Pancreas (tissue), 10 donors: Measurements from ENCODE around the gene SUPT3H. TPM values are rescaled to one million over a fixed set of nuclear protein-coding genes. Genes with fewer than 3 reads are reported as not detected.

Experiments used
- ATAC-seq, 4 donors: fragments of 200-7000 bp; cut with Tn5 transposase; one replicate each; pipeline versions ENCODE4 v1.8.0 to v1.9.1; 2020; ENCODE audit warnings: mild to moderate bottlenecking in 4 of 4, moderate library complexity in 4 of 4
- DNase-seq, 6 donors: peaks; one replicate each; pipeline ENCODE4 v3.0.0-alpha.2; 2020
- FAIRE-seq: peaks from 2 replicates; lab custom pipeline; 2012; peaks lifted over from hg19 to GRCh38; lab: Jason Lieb, UNC
- H3K27ac ChIP-seq, 4 donors: fragments of 200-600 bp; sonication (generic); 1 replicate in 3 of 4; 2 replicates in 1 of 4; pipeline versions ENCODE4 v1.5.0 to v1.8.0; 2020
- H3K27me3 ChIP-seq, 4 donors: fragments of 200-600 bp; one replicate each; pipeline ENCODE4 v1.8.0; 2021
- H3K36me3 ChIP-seq, 3 donors: fragments of 200-600 bp; sonication (generic) in 1 of 3; one replicate each; pipeline versions ENCODE4 v1.5.0 to v1.8.0; 2020 to 2021
- H3K4me1 ChIP-seq, 3 donors: fragments of 200-600 bp; one replicate each; pipeline ENCODE4 v1.8.0; 2021
- H3K4me3 ChIP-seq, 4 donors: fragments of 200-600 bp; sonication (generic) in 2 of 4; one replicate each; pipeline versions ENCODE4 v1.5.0 to v1.8.0; 2020 to 2021
- H3K9me3 ChIP-seq, 4 donors: fragments of 200-600 bp; one replicate each; pipeline ENCODE4 v1.8.0; 2021
- CTCF ChIP-seq, 4 donors: fragments of 200-600 bp; sonication (generic) in 3 of 4; IDR thresholded peaks; one replicate each; pipeline versions ENCODE4 v1.5.0 to v1.8.0; 2021; ENCODE audit warnings: antibody characterized with exemption in 4 of 4
- WGBS, 2 donors: extraction: QIAGEN DNeasy Blood & Tissue Kit; methylation state at CpG; one replicate each; pipeline ENCODE4 v1.1.7; 2013; 5-methylcytosine and 5-hydroxymethylcytosine counted together
- intact Hi-C, 3 donors: fragments of 100-400 bp; cut with DNase I; formaldehyde crosslinking; loops; one replicate each; pipeline versions ENCODE4 v1.11.1 to v1.14.2; 2022
- polyA plus RNA-seq, 2 donors: library from polyadenylated mRNA; stranded (reverse); fragments of 200-250 nt; gene quantifications; one replicate each; pipeline ENCODE4 v1.2.3, GENCODE V29; 2013
- total RNA-seq, 6 donors: library from RNA; stranded (reverse); fragmentation: NEBNext Ultra II Directional in 4 of 6; extraction: Animal tissue kit (Norgen Biotek cat#: 25700) in 4 of 6; gene quantifications; one replicate each; pipeline versions ENCODE4 v1.2.1 to v1.2.4, GENCODE V29; 2021 to 2023
- donor health status: healthy with polysubstance abuse.
- donor health status: DM: no; HTN: no; CAD: no; lungs with moderate emphysema.
- donor health status: DM: no; HTN: no; CAD: no.
- donor health status: control.
- donor health status: control.
- donor health status: Bipolar disorder and iron deficiency.
- donor health status: DM: yes; HTN: yes; CAD: no.
- donor health status: DM: no; HTN: no; CAD: no.
- donor health status: DM: no; HTN: no; CAD: no.
- donor health status: DM: yes; HTN: yes; CAD: no.

The SUPT3H gene
- total and polyA plus RNA-seq, 8 donors: 3.6 to 8.0 (median 5.3) TPM

DNA sequence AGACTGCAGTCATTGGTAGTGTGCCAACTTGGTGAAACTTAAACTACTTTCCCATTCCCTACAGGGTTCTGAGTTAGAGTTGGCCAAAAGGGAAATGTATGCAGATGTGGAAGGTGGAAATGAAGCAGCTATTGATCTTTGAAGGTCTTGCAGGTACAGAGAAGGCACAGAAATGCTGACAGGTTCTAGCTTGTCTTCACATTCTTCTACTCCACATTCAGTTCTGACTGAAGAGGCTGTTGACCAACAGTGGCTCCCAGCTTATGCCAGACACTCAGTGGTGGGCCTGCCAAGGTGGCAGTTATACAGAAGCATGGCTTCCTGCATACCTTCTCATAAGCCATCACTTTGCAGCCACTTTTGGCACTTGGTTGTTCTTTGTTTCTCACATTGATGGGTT, 566.3 kb downstream of the SUPT3H start:
- TF ChIP-seq CTCF (IDR thresholded peaks at IDR 0.05): no peak
- FAIRE-seq: no peak
- intact Hi-C loops: no loop called here
- Histone ChIP-seq H3K27ac (no peak overlapping the region), H3K36me3 (no peaks in the 10 kb centered on the region), H3K4me1 (no peaks in the 10 kb centered on the region), H3K27me3 (no peaks in the 10 kb centered on the region), H3K4me3 (no peak overlapping the region), H3K9me3 (no peaks in the 10 kb centered on the region)
- no peak for ATAC-seq
- DNase-seq: no peak

GRCh38 chr6:44809258-44809657, 568.5 kb downstream of the SUPT3H start:
- no peak overlapping the region for H3K27ac ChIP-seq
- H3K36me3 ChIP-seq: no peaks in the 10 kb centered on the region
- H3K4me3 ChIP-seq: no peak overlapping the region
- no peaks in the 10 kb centered on the region for H3K27me3 ChIP-seq
- WGBS, 2 donors: 72 to 74% methylated on average over 2 of the region's 2 CpGs
- no peaks in the 10 kb centered on the region for H3K4me1 ChIP-seq
- ATAC-seq: no peak
- no peak for DNase-seq
- no peak for FAIRE-seq
- intact Hi-C loops: no loop called here
- H3K9me3 ChIP-seq: no peaks in the 10 kb centered on the region
- no peak for TF ChIP-seq CTCF (IDR thresholded peaks at IDR 0.05)

DNA sequence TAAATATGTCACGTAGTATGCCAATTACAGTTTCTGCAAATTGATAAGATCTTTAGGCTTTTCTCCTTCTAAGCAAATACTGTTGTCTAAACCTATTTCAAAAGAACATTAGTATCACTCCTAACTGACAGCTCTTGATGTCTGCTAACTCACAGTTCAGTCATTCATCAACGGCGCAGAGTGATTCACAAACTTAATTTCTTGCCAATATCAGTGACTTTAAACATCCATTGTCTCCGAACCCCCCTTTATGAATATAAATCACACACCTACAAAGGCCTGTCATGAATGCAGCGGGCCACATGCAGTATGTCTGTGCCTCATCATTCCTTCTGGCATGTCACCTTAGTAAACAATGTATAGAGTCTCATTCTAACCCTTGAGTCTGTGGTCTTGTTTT, 569.6 kb downstream of the SUPT3H start:
- Histone ChIP-seq H3K27me3 (no peaks in the 10 kb centered on the region), H3K4me1 (no peaks in the 10 kb centered on the region), H3K9me3 (no peaks in the 10 kb centered on the region), H3K4me3 (no peak overlapping the region), H3K36me3 (no peaks in the 10 kb centered on the region), H3K27ac (no peak overlapping the region)
- DNase-seq (no peak), FAIRE-seq (no peak), ATAC-seq (no peak)
- intact Hi-C loops: no loop called here
- TF ChIP-seq CTCF (IDR thresholded peaks at IDR 0.05): no peak
- 90 to 93% methylated on average over 5 of the region's 5 CpGs for WGBS, 2 donors

DNA sequence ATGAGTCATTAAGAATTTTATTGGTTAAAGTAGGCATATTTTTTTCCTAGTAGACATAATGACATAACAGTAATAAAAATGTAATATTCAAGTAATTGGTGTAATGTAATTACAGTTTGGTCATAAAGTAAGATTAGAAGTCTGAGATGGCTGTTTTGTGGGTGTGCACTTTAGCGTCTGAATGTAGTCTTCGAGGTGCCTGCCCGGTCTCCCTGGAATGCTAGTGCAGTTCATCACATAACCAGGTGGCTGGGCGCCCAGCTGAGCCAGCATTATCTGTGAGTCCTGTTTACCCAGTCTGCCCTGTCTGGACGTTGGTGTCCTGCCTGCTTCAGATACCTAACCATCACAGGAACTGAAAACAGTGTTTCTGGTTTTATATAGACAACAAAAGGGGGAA, 571.1 kb downstream of the SUPT3H start:
- no peak for TF ChIP-seq CTCF (IDR thresholded peaks at IDR 0.05)
- no peaks in the 10 kb centered on the region for H3K9me3 ChIP-seq
- H3K36me3 ChIP-seq: no peaks in the 10 kb centered on the region
- ATAC-seq: no peak
- DNase-seq: no peak
- intact Hi-C loops: no loop called here
- no peak for FAIRE-seq
- H3K27ac ChIP-seq: no peak overlapping the region
- no peaks in the 10 kb centered on the region for H3K4me1 ChIP-seq
- no peaks in the 10 kb centered on the region for H3K27me3 ChIP-seq
- 49 to 54% methylated on average over 5 of the region's 5 CpGs for WGBS, 2 donors
- H3K4me3 ChIP-seq: no peak overlapping the region

DNA sequence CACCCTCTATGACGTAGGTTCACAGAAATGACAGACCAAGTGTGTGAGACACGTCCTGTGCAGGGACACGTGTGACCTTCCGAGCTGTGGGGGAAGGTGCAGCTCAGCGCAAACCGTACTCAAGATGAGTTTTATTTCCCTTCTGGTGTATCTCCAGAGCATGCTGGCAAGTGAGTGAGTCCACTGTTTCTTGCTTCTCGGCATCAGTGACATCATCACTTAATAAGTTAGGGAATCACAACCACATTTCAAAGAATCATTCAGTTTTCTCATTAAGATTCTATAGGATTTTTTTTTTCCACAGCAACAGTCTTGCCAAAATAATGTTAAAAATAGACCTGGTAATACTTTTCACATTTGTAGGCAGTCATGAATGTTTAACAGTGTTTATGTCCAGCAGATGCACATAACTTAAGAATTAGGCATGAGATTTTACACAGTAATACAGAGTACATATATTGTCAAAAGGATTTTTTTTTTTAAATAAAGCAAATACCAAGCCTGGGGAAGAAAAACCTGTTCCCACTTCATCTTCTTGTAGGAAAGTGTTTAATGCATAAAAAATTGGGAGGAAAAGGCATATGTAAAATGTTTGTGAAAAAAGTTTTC, 572.4 kb downstream of the SUPT3H start:
- 74 to 83% methylated on average over 7 of the region's 7 CpGs for WGBS, 2 donors
- no peak overlapping the region for H3K4me3 ChIP-seq
- DNase-seq (no peak), ATAC-seq (peak in 1 of 4 donors; percentile 15), FAIRE-seq (no peak)
- H3K36me3 ChIP-seq: no peaks in the 10 kb centered on the region
- H3K27me3 ChIP-seq: no peaks in the 10 kb centered on the region
- H3K27ac ChIP-seq: no peak overlapping the region
- intact Hi-C loops: no loop called here
- H3K9me3 ChIP-seq: no peaks in the 10 kb centered on the region
- H3K4me1 ChIP-seq: peaks cover 0 to 6% (median 0%) of the 10 kb centered on the region in 3 donors
- no peak for TF ChIP-seq CTCF (IDR thresholded peaks at IDR 0.05)
